Activated CD8-positive, alpha-beta memory T cell treated with anti-CD3 and anti-CD28 coated beads for 4 hours (primary cell): ENCODE measurements around the gene PTGER2.

ENCODE experiments used
- DNase-seq, 2 donors: peaks; one replicate each; pipeline ENCODE4 v3.0.0-alpha.2; 2020; ENCODE audit warnings: low read depth in 2 of 2

PTGER2 gene

GRCh38 chr14:52338051-52338681 is 24.1 kb downstream of the PTGER2 start:
- no peak for DNase-seq

GRCh38 chr14:52339262-52339661 is 25.1 kb downstream of the PTGER2 start:
- no peak for DNase-seq

- no peak for DNase-seq
These were observed 28.9 kb downstream of the PTGER2 start for GRCh38 chr14:52342849-52343596.

- no peak for DNase-seq
These were observed 32.7 kb downstream of the PTGER2 start for GRCh38 chr14:52346778-52347177.

- DNase-seq = no peak
These were observed 34.2 kb downstream of the PTGER2 start for GRCh38 chr14:52348279-52348678.

- DNase-seq = no peak
These were observed 34.7 kb downstream of the PTGER2 start for GRCh38 chr14:52348776-52349175.

GRCh38 chr14:52349731-52350130 is 35.6 kb downstream of the PTGER2 start:
- DNase-seq = no peak

GRCh38 chr14:52350445-52350844 is 36.3 kb downstream of the PTGER2 start:
- DNase-seq = no peak

GRCh38 chr14:52351233-52352060 is 37.3 kb downstream of the PTGER2 start:
- DNase-seq = no peak

GRCh38 chr14:52352061-52352491 is 38.0 kb downstream of the PTGER2 start:
- no peak for DNase-seq

GRCh38 chr14:52352569-52352968 is 38.5 kb downstream of the PTGER2 start:
- no peak for DNase-seq

GRCh38 chr14:52354242-52354641 is 40.1 kb downstream of the PTGER2 start:
- DNase-seq = no peak

- DNase-seq = no peak
These were observed 40.9 kb downstream of the PTGER2 start for GRCh38 chr14:52355016-52355431.

GRCh38 chr14:52355526-52355925 is 41.4 kb downstream of the PTGER2 start:
- no peak for DNase-seq

GRCh38 chr14:52356025-52356424 is 41.9 kb downstream of the PTGER2 start:
- DNase-seq = no peak

- no peak for DNase-seq
These were observed 46.7 kb downstream of the PTGER2 start for GRCh38 chr14:52360831-52361230.

GRCh38 chr14:52363041-52363704 is 49.1 kb downstream of the PTGER2 start:
- no peak for DNase-seq

- no peak for DNase-seq
These were observed 49.8 kb downstream of the PTGER2 start for GRCh38 chr14:52363961-52364360.

- DNase-seq = no peak
These were observed 51.0 kb downstream of the PTGER2 start for GRCh38 chr14:52365071-52365470.

GRCh38 chr14:52366796-52367315 is 52.7 kb downstream of the PTGER2 start:
- DNase-seq = no peak

- no peak for DNase-seq
These were observed 55.2 kb downstream of the PTGER2 start for GRCh38 chr14:52369305-52369801.
